Measurements from ENCODE around the gene CPEB4. TPM values are rescaled to one million over a fixed set of nuclear protein-coding genes. Genes with fewer than 3 reads are reported as not detected.

CPEB4 gene
- total RNA-seq, 4 donors from 2014 or later, result 43.3 to 60.6 (median 52.4) TPM

GRCh38 chr5:173945160-173945559, 57.0 kb downstream of the CPEB4 start:
- H3K27me3 ChIP-seq, result no peaks in the 10 kb centered on the region
- H3K27ac ChIP-seq, result no peak overlapping the region
- peaks cover 2 to 52% of the 10 kb centered on the region in 2 donors for H3K36me3 ChIP-seq
- no peak overlapping the region for H3K4me3 ChIP-seq
- no peak for ATAC-seq
- peaks cover 3 to 35% (median 7%) of the 10 kb centered on the region in 3 donors for H3K4me1 ChIP-seq
- no peaks in the 10 kb centered on the region for H3K9me3 ChIP-seq
- WGBS, 2 donors (ENCODE audit: low coverage in 1 of 2), result 80 to 88% methylated on average over 1 to 2 of the region's 2 CpGs
- TF ChIP-seq POLR2A (IDR thresholded peaks at IDR 0.05) (no peak), CTCF (IDR thresholded peaks at IDR 0.05) (no peak), EP300 (IDR thresholded peaks at IDR 0.05) (no peak)

GRCh38 chr5:173946323-173946722, 58.2 kb downstream of the CPEB4 start:
- Histone ChIP-seq H3K4me3 (no peak overlapping the region), H3K4me1 (peaks cover 3 to 35% (median 7%) of the 10 kb centered on the region in 3 donors), H3K36me3 (peaks cover 2 to 64% of the 10 kb centered on the region in 2 donors), H3K27me3 (no peaks in the 10 kb centered on the region), H3K27ac (no peak overlapping the region), H3K9me3 (no peaks in the 10 kb centered on the region)
- ATAC-seq, result no peak
- WGBS, 2 donors (ENCODE audit: low coverage in 1 of 2), result 91 to 100% methylated on average over 2 of the region's 2 CpGs
- TF ChIP-seq CTCF (IDR thresholded peaks at IDR 0.05), result no peak
- no peak for TF ChIP-seq EP300 (IDR thresholded peaks at IDR 0.05)
- TF ChIP-seq POLR2AphosphoS5 (IDR thresholded peaks at IDR 0.05), result no peak
- TF ChIP-seq POLR2A (IDR thresholded peaks at IDR 0.05), result no peak

- peaks cover 2 to 96% of the 10 kb centered on the region in 2 donors for H3K36me3 ChIP-seq
- H3K9me3 ChIP-seq, result no peaks in the 10 kb centered on the region
- H3K4me1 ChIP-seq, result peaks cover 0 to 24% (median 5%) of the 10 kb centered on the region in 3 donors
- no peak overlapping the region for H3K4me3 ChIP-seq
- H3K27ac ChIP-seq, result no peak overlapping the region
- H3K27me3 ChIP-seq, result no peaks in the 10 kb centered on the region
- no peak for TF ChIP-seq CTCF (IDR thresholded peaks at IDR 0.05)
- no peak for TF ChIP-seq POLR2A (IDR thresholded peaks at IDR 0.05)
- no peak for ATAC-seq
- 24 to 33% methylated on average over 1 to 2 of the region's 2 CpGs for WGBS, 2 donors (ENCODE audit: low coverage in 1 of 2)
Observed at GRCh38 chr5:173950829-173951228, 62.7 kb downstream of the CPEB4 start.

- Histone ChIP-seq H3K4me3 (no peak overlapping the region), H3K36me3 (peaks cover 2 to 82% of the 10 kb centered on the region in 2 donors), H3K27ac (peak overlapping the region; percentile 43 to 80 (median 72)), H3K9me3 (no peaks in the 10 kb centered on the region), H3K4me1 (peaks cover 0 to 32% (median 5%) of the 10 kb centered on the region in 3 donors), H3K27me3 (no peaks in the 10 kb centered on the region)
- WGBS, 2 donors (ENCODE audit: low coverage in 1 of 2), result 64 to 71% methylated on average over 4 to 5 of the region's 5 CpGs
- ATAC-seq, result no peak
- TF ChIP-seq CTCF (IDR thresholded peaks at IDR 0.05) (no peak), POLR2AphosphoS5 (IDR thresholded peaks at IDR 0.05) (peak; percentile 28)
Observed at GRCh38 chr5:173953528-173954090, 65.5 kb downstream of the CPEB4 start.

GRCh38 chr5:173954671-173955521, 66.7 kb downstream of the CPEB4 start:
- peaks cover 0 to 32% (median 5%) of the 10 kb centered on the region in 3 donors for H3K4me1 ChIP-seq
- peaks cover under 1 to 73% of the 10 kb centered on the region in 2 donors for H3K36me3 ChIP-seq
- no peaks in the 10 kb centered on the region for H3K27me3 ChIP-seq
- no peak overlapping the region for H3K4me3 ChIP-seq
- WGBS, 2 donors (ENCODE audit: low coverage in 1 of 2), result 35 to 51% methylated on average over 6 of the region's 6 CpGs
- TF ChIP-seq POLR2A (IDR thresholded peaks at IDR 0.05) (no peak), EP300 (IDR thresholded peaks at IDR 0.05) (no peak), CTCF (IDR thresholded peaks at IDR 0.05) (no peak), POLR2AphosphoS5 (IDR thresholded peaks at IDR 0.05) (no peak)
- H3K9me3 ChIP-seq, result no peaks in the 10 kb centered on the region
- peak overlapping the region; percentile 50 to 80 (median 72) for H3K27ac ChIP-seq
- ATAC-seq, result peak; percentile 79

All from gastroesophageal sphincter (tissue), 4 donors.